NT2/D1 (cell line): ENCODE measurements around the gene ZFYVE27.

Experiments used
- DNase-seq: peaks from one replicate; pipeline ENCODE4 v3.0.0-alpha.2; 2011; ENCODE audit warnings: low read depth, low spot score
- H3K27me3 ChIP-seq: 2 replicates; pipeline ENCODE4 v1.6.0; 2011; ENCODE audit warnings: mild to moderate bottlenecking; ENCODE audit not compliant: insufficient read length, insufficient read depth
- H3K36me3 ChIP-seq: 2 replicates; pipeline ENCODE4 v1.6.1; 2011; ENCODE audit warnings: mild to moderate bottlenecking, low read length, mixed read lengths; ENCODE audit not compliant: insufficient read depth, insufficient read length
- H3K4me1 ChIP-seq: 2 replicates; pipeline ENCODE4 v1.5.1; 2011; ENCODE audit not compliant: insufficient read depth, insufficient read length
- H3K4me3 ChIP-seq: 2 replicates; pipeline ENCODE4 v1.5.1; 2011; ENCODE audit warnings: low read depth; ENCODE audit not compliant: insufficient read length
- H3K9ac ChIP-seq: 2 replicates; pipeline ENCODE4 v1.6.0; 2011; ENCODE audit warnings: low read depth; ENCODE audit not compliant: insufficient read length
- H3K9me3 ChIP-seq: 2 replicates; pipeline ENCODE4 v1.5.1; 2011; ENCODE audit warnings: mild to moderate bottlenecking, low read length; ENCODE audit not compliant: insufficient read depth
- SUZ12 ChIP-seq: IDR thresholded peaks from 2 replicates; pipeline ENCODE4 v1.6.1; 2011; ENCODE audit not compliant: insufficient read length, insufficient read depth; ENCODE audit errors: extremely low read depth
- YY1 ChIP-seq: IDR thresholded peaks from 2 replicates; pipeline ENCODE4 v1.6.1; 2011; ENCODE audit not compliant: insufficient read length, insufficient read depth
- ZNF274 ChIP-seq: IDR thresholded peaks from 2 replicates; pipeline ENCODE4 v1.6.1; 2011; ENCODE audit warnings: mild to moderate bottlenecking, low read depth, low read length

ZFYVE27 gene

DNA sequence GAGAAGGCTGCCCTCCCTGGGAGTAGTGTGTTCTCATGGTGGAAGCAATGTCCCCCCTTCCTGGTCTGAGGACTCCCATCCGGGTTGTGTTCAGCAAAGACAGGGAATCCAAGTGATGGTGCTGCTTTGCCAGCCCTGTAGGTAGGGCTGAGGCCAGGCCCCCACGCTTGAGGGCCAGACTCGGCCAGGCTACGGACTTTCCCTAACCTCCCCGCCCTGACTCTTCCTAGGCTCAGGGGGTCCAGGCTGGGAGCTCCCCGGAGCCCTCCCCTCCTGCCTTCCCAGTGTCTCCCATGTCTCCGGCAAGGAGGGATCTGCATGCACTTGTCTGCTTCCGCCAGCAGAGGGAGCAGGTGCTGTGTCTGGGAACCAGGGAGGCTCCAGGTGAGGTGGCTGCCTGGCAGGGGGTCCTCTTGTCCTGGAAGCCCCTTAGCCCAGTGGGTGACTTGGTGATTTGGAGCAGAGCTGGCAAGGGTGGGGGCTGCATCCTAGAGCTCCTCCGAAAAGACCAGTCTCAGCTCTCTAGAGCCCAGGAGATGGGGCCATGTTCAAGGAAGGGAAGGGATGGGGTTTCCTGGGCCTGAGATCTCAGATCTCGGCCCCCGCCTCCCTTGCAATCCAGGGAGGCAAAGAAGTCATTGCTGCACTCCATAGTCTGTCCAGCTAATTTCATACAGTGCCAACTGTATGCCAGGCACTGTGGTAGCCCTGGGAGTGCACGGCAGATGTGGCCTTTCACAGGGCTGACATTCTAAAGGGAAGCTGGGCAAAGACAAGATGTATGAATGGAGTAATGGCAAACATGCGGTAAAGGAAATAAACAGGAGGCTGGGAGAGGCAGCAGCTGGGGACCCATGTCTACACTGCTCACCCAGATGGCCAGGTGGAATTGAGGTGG is 55.1 kb downstream of the ZFYVE27 start:
- Histone ChIP-seq H3K36me3 (no peaks in the 10 kb centered on the region), H3K9ac (no peak overlapping the region), H3K27me3 (no peaks in the 10 kb centered on the region), H3K4me3 (no peak overlapping the region), H3K9me3 (no peaks in the 10 kb centered on the region), H3K4me1 (peaks cover 2% of the 10 kb centered on the region)
- no peak for DNase-seq
- no peak for TF ChIP-seq SUZ12
- no peak for TF ChIP-seq YY1
- TF ChIP-seq ZNF274: no peak

DNA sequence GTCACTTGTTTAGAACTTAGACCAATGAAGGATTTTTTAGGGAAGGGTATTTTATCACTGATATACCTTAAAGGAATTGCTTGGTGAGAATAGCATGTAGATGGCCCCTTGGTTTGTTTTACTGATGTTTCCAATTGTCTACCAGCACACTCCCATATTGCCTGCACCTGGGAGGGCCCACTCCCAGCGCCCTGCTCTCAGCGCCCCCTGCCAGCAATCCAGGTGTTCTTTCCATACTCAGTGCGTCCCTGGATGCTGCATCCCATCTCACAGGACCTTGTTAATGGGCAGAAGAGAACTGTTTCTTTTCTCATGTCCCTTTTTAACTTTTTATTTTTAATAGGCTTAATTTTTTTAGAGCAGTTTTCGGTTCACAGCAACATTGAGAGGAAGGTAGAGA is 59.0 kb downstream of the ZFYVE27 start:
- DNase-seq: no peak
- H3K4me3 ChIP-seq: no peak overlapping the region
- TF ChIP-seq SUZ12 (no peak), ZNF274 (no peak), YY1 (no peak)
- H3K4me1 ChIP-seq: no peaks in the 10 kb centered on the region
- no peak overlapping the region for H3K9ac ChIP-seq
- H3K9me3 ChIP-seq: peaks cover 19% of the 10 kb centered on the region; the same call in 1 of the 2 replicates
- H3K27me3 ChIP-seq: no peaks in the 10 kb centered on the region
- no peaks in the 10 kb centered on the region for H3K36me3 ChIP-seq

DNA sequence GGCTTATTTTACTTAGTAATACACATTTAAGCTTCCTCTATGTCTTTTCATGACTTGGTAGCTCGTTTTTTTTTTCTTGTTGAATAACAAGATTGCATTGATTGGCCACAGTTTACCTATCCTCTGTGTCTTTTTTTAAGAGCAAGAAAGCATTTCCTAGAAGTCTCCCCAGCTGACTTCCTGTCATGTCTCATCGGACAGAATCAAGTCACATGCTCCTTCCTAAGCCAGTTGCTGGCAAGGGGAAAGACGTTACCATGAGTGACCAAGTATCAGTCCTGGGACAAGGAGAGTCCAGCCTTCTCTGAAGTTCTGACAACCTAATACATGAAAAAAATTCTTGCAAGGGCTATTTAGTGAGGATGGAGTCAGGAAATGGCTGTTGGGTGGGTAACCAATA is 59.7 kb downstream of the ZFYVE27 start:
- Histone ChIP-seq H3K27me3 (no peaks in the 10 kb centered on the region), H3K36me3 (no peaks in the 10 kb centered on the region), H3K9me3 (peaks cover 19% of the 10 kb centered on the region; the same call in 1 of the 2 replicates), H3K4me3 (no peak overlapping the region), H3K9ac (no peak overlapping the region), H3K4me1 (no peaks in the 10 kb centered on the region)
- no peak for DNase-seq
- TF ChIP-seq YY1 (no peak), ZNF274 (no peak), SUZ12 (no peak)

DNA sequence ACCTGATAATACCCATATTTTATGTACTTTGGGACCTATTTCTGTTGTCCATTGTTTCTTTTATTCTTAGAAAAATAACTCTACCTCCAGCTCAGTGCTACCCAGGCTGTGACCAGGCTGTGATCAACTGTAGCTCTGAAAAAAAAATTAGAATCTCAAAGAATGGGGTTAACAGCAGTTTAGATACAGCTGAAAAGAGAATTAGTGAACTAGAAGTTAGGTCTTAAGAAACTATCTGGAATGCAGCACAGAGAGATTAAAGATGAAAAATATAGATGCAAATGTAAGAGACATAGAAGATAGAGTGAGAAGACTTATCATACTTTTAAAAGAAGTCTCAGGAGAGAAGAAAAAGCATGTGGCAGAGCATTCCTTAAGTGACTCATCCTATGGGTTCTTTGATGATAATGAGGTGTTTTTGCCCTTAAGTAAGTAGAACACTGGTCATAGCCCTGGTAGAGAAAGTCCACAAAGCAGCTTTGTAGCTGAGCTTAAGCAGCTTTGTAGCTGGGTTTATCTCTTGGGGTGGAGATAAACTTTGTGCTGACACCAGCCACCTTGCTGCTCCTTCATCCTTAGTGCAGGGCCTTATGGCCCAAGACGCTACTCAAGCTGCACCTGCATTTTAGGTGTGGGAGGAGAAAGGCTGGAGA is 62.2 kb downstream of the ZFYVE27 start:
- Histone ChIP-seq H3K36me3 (no peaks in the 10 kb centered on the region), H3K27me3 (no peaks in the 10 kb centered on the region), H3K9me3 (peaks cover 19% of the 10 kb centered on the region; the same call in 1 of the 2 replicates), H3K9ac (no peak overlapping the region), H3K4me3 (no peak overlapping the region), H3K4me1 (no peaks in the 10 kb centered on the region)
- no peak for TF ChIP-seq SUZ12
- DNase-seq: no peak

GRCh38 chr10:97800474-97800873 is 63.5 kb downstream of the ZFYVE27 start:
- H3K4me1 ChIP-seq: no peaks in the 10 kb centered on the region
- no peak for TF ChIP-seq YY1
- TF ChIP-seq SUZ12: no peak
- no peak for TF ChIP-seq ZNF274
- H3K4me3 ChIP-seq: no peak overlapping the region
- peaks cover 19% of the 10 kb centered on the region; the same call in 1 of the 2 replicates for H3K9me3 ChIP-seq
- H3K27me3 ChIP-seq: no peaks in the 10 kb centered on the region
- no peak overlapping the region for H3K9ac ChIP-seq
- no peaks in the 10 kb centered on the region for H3K36me3 ChIP-seq
- DNase-seq: no peak

GRCh38 chr10:97801422-97801821 is 64.5 kb downstream of the ZFYVE27 start:
- Histone ChIP-seq H3K4me3 (no peak overlapping the region), H3K9ac (no peak overlapping the region), H3K4me1 (no peaks in the 10 kb centered on the region), H3K27me3 (no peaks in the 10 kb centered on the region), H3K36me3 (no peaks in the 10 kb centered on the region), H3K9me3 (peaks cover 19% of the 10 kb centered on the region; the same call in 1 of the 2 replicates)
- TF ChIP-seq SUZ12 (no peak), YY1 (no peak), ZNF274 (no peak)
- no peak for DNase-seq

DNA sequence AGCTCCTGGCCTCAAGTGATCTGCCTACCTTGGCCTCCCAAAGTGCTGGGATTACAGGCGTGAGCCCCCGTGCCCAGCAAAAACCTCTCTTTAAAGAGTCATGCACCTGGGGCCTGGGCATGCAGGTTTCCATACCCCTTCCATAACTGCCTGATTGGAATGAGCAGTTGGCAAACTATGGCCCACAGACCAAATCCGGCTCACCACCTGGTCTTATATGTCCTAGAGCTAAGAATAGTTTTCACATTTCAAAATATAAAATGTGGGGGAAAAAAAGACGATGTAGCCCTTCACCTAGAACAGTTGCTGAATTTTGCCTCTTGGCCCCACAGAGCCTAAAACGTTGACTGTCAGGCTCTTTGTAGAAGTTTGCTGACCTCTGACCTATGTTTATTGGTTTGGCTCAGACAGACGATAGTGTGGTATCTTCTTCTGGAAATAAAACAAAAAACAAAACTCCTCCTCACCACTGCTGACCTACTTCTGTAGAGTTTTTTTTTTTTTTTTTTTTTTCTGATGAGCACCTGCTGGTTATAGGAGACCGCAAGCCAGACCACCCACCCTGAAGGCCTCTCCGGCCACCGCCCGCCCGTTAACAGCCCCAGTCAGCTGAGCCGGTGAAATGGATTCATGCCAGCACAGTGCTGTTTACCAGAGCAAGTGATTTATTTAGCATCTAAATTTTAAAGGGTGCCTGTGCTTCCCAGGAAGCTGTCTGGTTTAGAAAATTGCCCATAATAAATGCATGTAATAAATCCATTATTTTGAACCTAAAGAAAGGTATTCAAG is 68.4 kb downstream of the ZFYVE27 start:
- no peak for TF ChIP-seq ZNF274
- TF ChIP-seq SUZ12: no peak
- TF ChIP-seq YY1: no peak
- H3K9ac ChIP-seq: no peak overlapping the region
- DNase-seq: no peak
- H3K4me3 ChIP-seq: no peak overlapping the region
- no peaks in the 10 kb centered on the region for H3K27me3 ChIP-seq
- no peaks in the 10 kb centered on the region for H3K4me1 ChIP-seq
- no peaks in the 10 kb centered on the region for H3K36me3 ChIP-seq
- H3K9me3 ChIP-seq: no peaks in the 10 kb centered on the region
